SJCRH30 (cell line): ENCODE data around the gene ITPR2. TPM values are rescaled to one million over a fixed set of nuclear protein-coding genes. Genes with fewer than 3 reads are reported as not detected.

Source experiments
- DNase-seq, 2 experiments: peaks; one replicate each; pipeline ENCODE4 v3.0.0-alpha.2; 2015 to 2020
- H3K27ac ChIP-seq: fragments of 250-450 bp; sonication (Bioruptor Pico); 2 replicates; pipeline ENCODE4 v1.5.1; 2020; ENCODE audit warnings: mild to moderate bottlenecking, moderate library complexity
- H3K27me3 ChIP-seq: fragments of 250-450 bp; sonication (Bioruptor Pico); 2 replicates; pipeline ENCODE4 v1.5.1; 2020; ENCODE audit warnings: mild to moderate bottlenecking, moderate library complexity
- H3K36me3 ChIP-seq: fragments of 250-450 bp; sonication (Bioruptor Pico); 2 replicates; pipeline ENCODE4 v1.5.1; 2020; ENCODE audit warnings: mild to moderate bottlenecking, moderate library complexity
- H3K4me1 ChIP-seq: fragments of 250-450 bp; sonication (Bioruptor Pico); 2 replicates; pipeline ENCODE4 v1.5.1; 2020; ENCODE audit warnings: mild to moderate bottlenecking, moderate library complexity
- H3K4me3 ChIP-seq: fragments of 250-450 bp; sonication (Bioruptor Pico); 2 replicates; pipeline ENCODE4 v1.5.1; 2020; ENCODE audit warnings: mild to moderate bottlenecking, moderate library complexity
- H3K9me3 ChIP-seq: fragments of 250-450 bp; sonication (Bioruptor Pico); replicated peaks from 2 replicates; pipeline ENCODE4 v1.5.1; 2020; ENCODE audit warnings: mild to moderate bottlenecking, moderate library complexity
- total RNA-seq: library from RNA; depleted of rRNA; stranded (reverse); fragments of >200 nt; shearing (Covaris generic); gene quantifications from 2 replicates; pipeline ENCODE4 v1.2.3, GENCODE V29; 2014

ITPR2 gene
- total RNA-seq, 1 experiment from 2014 or later = 8.7 TPM

DNA sequence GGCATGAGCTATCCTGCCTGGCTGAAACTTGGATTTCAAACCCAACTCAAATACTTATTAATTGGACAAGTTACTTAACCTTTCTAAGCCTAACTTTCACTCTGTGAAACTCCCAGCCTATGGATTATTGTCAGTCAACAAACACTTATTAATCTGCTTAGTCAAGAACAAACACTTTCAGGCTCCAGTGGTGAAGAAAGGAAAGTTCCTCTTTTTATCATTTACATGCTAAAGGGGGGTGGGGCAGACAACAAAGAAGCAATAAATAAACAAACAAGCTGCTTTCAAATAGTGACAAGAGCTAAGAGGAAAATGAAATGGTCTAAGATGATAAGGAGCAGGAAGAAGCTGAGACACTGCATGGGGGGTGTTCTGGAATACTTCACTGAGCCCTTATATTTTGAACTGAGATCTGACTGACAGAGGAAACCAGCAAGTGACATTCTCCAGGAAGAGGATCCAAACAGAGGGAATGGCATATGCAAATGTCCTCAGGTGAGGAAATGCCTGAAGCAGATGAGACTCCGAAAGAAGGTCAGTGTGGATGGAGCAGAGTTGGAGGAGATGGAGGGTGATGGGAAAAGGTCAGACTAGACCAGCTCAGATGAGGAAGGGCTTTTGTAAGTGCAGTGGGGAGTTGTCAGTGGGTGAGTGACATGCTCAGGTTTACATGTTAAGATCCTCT lies 259.6 kb downstream of the ITPR2 start:
- Histone ChIP-seq H3K27me3 (no peaks in the 10 kb centered on the region), H3K4me3 (no peak overlapping the region), H3K4me1 (no peaks in the 10 kb centered on the region), H3K9me3 (no peaks in the 10 kb centered on the region; the same call in 1 of the 2 replicates), H3K36me3 (no peaks in the 10 kb centered on the region), H3K27ac (no peak overlapping the region)
- no peak for DNase-seq

DNA sequence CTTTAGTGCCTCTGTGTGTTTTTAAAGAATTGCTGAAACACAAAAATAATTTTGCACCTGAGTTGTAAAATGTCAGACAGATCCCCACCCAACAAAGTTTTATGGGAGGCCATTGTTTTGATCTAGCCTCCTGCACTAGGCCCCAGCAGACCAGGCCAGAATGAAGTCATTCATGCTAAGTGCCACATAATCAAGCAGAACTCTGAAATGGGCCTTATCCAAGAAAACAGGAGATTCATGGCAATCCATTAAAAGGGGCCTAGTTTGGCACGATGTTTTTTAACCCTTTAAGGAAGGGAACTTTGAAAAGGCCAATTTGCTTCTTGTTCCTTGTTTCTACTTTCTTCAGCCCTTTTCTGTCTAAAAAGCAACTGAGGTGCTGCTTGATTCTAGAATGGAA lies 260.9 kb downstream of the ITPR2 start:
- no peaks in the 10 kb centered on the region for H3K36me3 ChIP-seq
- no peaks in the 10 kb centered on the region; the same call in 1 of the 2 replicates for H3K9me3 ChIP-seq
- H3K4me1 ChIP-seq = no peaks in the 10 kb centered on the region
- no peak overlapping the region for H3K4me3 ChIP-seq
- H3K27me3 ChIP-seq = no peaks in the 10 kb centered on the region
- H3K27ac ChIP-seq = no peak overlapping the region
- no peak for DNase-seq

DNA sequence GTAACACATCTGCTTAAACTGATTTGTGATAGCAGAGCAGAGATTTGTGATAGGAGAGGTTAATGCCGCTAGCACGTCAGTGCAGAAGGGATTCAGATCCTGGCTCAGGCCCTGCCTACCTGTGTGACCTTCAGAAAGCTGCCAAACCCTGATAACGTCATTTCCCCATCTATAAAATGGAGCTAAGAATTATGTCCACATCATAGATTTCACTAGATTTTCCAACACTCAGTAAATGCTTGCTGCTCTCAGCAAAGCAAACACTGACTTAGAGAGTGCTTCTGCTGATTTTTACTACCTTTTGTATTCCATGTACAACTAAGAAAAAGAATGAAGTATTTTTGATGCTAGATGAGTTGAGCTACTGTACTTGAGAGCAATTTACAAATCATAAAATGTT lies 261.4 kb downstream of the ITPR2 start:
- Histone ChIP-seq H3K4me1 (no peaks in the 10 kb centered on the region), H3K4me3 (no peak overlapping the region), H3K27ac (no peak overlapping the region), H3K27me3 (no peaks in the 10 kb centered on the region), H3K36me3 (no peaks in the 10 kb centered on the region), H3K9me3 (no peaks in the 10 kb centered on the region; the same call in 1 of the 2 replicates)
- no peak for DNase-seq

DNA sequence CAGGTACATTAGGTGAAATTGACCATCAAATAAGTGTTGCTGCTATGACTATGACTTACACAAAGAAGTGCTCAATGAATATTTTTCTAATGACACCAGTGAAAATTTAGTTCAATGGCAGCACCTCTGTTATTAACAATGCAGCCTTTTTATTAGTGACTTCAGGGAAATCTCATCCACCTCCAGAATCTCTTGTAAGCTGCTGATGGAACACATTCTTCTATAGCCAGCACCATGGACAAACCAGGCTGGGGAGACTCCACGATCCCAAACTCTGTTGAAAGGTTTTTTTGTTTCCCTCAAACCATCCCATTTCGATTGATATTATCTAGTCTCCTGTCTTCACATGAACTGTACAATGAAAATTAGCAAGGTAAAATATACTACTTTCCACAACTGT lies 265.9 kb downstream of the ITPR2 start:
- H3K36me3 ChIP-seq = no peaks in the 10 kb centered on the region
- no peak overlapping the region for H3K4me3 ChIP-seq
- no peaks in the 10 kb centered on the region for H3K9me3 ChIP-seq
- no peak for DNase-seq
- H3K27me3 ChIP-seq = no peaks in the 10 kb centered on the region
- H3K27ac ChIP-seq = no peak overlapping the region
- H3K4me1 ChIP-seq = no peaks in the 10 kb centered on the region

DNA sequence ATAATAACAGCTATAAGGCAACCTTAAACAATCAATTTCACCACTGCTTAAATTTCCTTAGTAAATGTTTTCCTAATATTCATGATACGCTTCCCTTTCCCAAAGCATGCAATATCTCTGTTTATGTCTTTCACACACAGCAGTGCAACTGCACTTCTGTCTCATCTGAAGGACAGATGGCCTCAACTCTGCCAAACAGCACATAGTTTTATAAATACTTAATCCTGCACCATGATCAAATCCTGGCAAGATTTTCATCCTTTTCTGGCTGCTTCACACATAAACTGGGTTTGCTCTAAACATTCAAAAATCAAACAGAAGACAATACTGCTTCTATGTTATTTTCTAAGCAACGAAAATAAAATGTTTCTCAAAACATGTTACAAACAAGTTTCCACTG lies 266.3 kb downstream of the ITPR2 start:
- Histone ChIP-seq H3K9me3 (no peaks in the 10 kb centered on the region), H3K27me3 (no peaks in the 10 kb centered on the region), H3K36me3 (no peaks in the 10 kb centered on the region), H3K4me3 (no peak overlapping the region), H3K4me1 (no peaks in the 10 kb centered on the region), H3K27ac (no peak overlapping the region)
- DNase-seq = no peak

DNA sequence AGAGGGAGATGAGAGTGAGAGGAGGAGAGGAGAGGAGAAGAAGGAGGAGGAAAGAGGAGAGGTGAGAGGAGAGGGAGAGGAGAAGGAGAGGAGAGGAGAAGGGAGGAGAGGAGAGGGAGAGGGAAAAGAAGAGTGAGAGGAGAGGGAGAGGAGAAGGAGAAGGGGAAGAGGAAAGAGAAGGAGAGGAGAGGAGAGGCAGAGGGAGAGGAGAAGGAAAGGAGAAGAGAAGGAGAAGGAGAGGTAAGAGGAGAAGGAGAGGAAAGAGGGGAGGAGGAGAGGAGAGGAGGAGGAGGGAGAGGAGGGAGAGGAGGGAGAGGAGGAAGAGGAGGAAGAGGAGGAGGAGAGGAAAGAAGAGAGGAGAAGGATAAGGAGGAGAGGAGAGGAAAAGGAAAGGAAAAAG lies 266.8 kb downstream of the ITPR2 start:
- Histone ChIP-seq H3K4me3 (no peak overlapping the region), H3K4me1 (no peaks in the 10 kb centered on the region), H3K27ac (no peak overlapping the region), H3K27me3 (no peaks in the 10 kb centered on the region), H3K36me3 (no peaks in the 10 kb centered on the region), H3K9me3 (no peaks in the 10 kb centered on the region)
- no peak for DNase-seq

DNA sequence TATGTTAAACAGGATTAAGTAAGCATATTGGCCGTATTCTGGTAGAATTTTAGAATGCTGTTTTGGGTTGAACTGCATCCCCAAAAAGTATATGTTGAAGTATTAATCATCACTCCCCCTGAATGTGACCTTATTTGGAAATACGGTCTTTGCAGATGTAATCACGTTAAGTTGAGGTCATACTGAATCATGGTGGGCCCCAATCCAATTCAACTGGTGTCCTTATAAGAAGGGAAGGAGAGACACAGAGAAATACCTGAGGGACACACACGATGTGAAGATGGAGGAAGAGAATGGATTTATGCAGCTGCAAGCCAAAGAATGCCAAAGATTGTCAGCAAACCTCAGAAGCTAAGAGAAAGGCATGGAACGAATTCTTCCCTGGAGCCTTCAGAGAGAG lies 268.6 kb downstream of the ITPR2 start:
- DNase-seq = no peak
- Histone ChIP-seq H3K36me3 (no peaks in the 10 kb centered on the region), H3K27ac (no peak overlapping the region), H3K4me3 (no peak overlapping the region), H3K27me3 (no peaks in the 10 kb centered on the region), H3K9me3 (no peaks in the 10 kb centered on the region), H3K4me1 (no peaks in the 10 kb centered on the region)

DNA sequence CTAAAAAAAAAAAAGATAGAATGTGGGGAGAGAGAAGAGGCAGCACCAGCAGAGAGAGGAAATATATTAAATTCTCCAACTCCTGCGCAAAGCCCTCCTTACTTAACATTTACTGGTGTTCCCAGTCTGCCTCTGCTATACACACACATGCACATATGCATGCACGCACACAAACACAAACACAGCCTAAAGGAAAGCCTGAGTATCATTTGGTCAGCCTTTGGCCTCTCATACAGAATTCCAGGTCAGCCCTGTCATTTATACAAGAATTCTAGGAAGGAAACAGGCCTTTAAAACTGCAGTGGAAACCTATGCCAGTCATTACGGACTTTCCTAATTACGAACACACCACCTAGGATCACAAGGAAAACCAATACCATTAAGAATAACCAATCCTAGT lies 269.4 kb downstream of the ITPR2 start:
- Histone ChIP-seq H3K27ac (no peak overlapping the region), H3K9me3 (no peaks in the 10 kb centered on the region)

DNA sequence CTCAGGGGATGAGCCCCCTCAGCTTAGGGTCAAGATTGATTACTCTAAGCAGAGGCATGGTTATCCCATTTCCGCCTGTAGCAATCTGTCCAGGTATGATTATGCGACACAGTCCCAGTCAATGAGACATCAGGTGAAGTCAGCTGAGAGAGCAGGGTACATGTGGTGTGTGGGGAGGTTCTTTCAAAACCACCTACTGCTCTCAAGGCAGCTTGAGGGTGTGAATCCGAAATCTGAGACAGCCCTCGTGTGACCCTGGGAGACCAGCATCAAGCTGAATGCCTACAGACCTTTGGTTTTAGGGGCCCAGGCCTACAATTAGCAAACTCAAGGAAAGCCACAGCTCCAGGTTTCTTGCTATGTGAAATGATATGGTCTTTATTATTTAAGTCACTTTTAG lies 275.7 kb downstream of the ITPR2 start:
- Histone ChIP-seq H3K4me3 (no peak overlapping the region), H3K27me3 (no peaks in the 10 kb centered on the region), H3K36me3 (no peaks in the 10 kb centered on the region), H3K9me3 (no peaks in the 10 kb centered on the region), H3K4me1 (no peaks in the 10 kb centered on the region), H3K27ac (no peak overlapping the region)
- no peak for DNase-seq

More for the DNA sequence above, 269.4 kb downstream of the ITPR2 start:
- H3K4me1 ChIP-seq = no peaks in the 10 kb centered on the region
- no peaks in the 10 kb centered on the region for H3K36me3 ChIP-seq
- H3K4me3 ChIP-seq = no peak overlapping the region
- no peak for DNase-seq
- no peaks in the 10 kb centered on the region for H3K27me3 ChIP-seq

DNA sequence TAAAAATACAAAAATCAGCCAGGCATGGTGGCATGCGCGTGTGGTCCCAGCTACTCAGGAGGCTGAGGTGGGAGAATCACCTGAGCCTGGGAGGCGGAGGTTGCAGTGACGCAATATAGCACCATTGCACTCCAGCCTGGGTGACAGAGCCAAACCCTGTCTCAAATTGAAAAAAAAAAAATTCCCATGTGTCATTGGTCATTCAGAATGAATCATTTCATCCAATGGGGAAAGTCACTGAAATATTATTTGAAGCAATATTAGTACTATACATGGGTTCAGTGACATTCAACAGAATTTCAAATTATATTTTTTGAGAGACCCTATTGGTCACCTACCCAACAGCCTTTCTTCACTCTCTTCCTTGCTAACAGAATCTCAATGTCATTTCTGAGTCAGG lies 276.1 kb downstream of the ITPR2 start:
- no peak for DNase-seq
- no peaks in the 10 kb centered on the region for H3K27me3 ChIP-seq
- no peaks in the 10 kb centered on the region for H3K9me3 ChIP-seq
- H3K36me3 ChIP-seq = no peaks in the 10 kb centered on the region
- H3K4me3 ChIP-seq = no peak overlapping the region
- H3K27ac ChIP-seq = no peak overlapping the region
- no peaks in the 10 kb centered on the region for H3K4me1 ChIP-seq

DNA sequence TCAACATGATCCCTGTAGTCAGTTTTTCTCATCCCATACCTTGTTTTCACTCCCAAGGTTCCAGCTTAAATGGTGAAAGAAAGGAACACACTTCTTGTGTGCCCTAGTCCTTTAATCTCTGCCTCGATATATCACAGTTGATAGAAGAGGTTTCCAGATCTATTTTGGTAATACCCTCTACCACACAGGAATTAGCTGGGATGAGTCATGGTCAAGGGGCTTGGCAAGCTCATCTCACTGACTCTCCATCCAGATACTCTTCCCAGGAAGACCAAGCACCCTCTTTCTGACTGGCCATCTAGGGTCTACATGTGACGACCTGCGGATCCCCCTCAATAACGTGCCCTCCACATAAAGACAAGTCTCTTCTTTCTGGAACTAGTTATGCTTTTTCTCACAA lies 277.9 kb downstream of the ITPR2 start:
- DNase-seq = no peak
- Histone ChIP-seq H3K4me1 (no peaks in the 10 kb centered on the region), H3K4me3 (no peak overlapping the region), H3K27ac (no peak overlapping the region), H3K27me3 (no peaks in the 10 kb centered on the region), H3K36me3 (no peaks in the 10 kb centered on the region), H3K9me3 (no peaks in the 10 kb centered on the region)

DNA sequence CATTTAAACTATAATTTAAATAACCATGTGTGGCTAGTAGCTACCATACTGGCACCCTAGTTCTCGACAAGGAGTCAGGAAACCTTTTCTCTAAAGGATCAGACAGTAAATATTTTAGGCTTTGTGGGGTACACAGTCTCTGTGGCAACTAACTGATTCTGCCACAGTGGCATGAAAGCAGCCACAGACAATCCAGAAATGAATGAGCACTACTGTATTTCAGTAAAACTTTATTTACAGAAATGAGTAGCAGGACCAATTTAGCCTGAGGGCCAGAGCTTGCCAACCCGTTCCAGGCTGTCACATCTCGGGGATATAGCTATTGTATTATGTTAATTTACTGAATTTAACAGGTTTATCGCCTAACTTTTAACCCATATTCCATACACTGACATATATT lies 278.7 kb downstream of the ITPR2 start:
- Histone ChIP-seq H3K9me3 (no peaks in the 10 kb centered on the region), H3K27ac (no peak overlapping the region), H3K4me3 (no peak overlapping the region), H3K36me3 (no peaks in the 10 kb centered on the region), H3K27me3 (no peaks in the 10 kb centered on the region), H3K4me1 (no peaks in the 10 kb centered on the region)
- no peak for DNase-seq

DNA sequence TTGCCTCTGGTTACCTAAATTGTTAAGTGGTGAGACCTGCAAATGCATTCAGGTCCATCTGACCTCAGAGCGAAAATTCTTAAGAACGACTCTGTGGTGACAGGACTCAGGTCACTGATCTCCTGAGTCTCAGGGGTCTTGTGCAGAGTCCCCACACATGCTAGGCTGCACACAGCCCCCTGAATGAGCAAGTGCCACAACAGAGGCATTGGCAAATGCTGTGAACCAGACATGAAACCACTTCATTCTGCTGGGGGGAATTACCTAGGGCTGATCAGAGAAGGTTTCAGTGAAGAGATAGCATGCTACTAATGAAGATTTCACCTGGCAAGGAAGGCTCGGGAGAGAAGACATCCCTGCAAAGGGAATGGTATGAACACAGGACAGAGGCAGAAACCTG lies 281.6 kb downstream of the ITPR2 start:
- no peak for DNase-seq
- no peaks in the 10 kb centered on the region for H3K27me3 ChIP-seq
- no peak overlapping the region for H3K27ac ChIP-seq
- H3K36me3 ChIP-seq = no peaks in the 10 kb centered on the region
- no peaks in the 10 kb centered on the region for H3K9me3 ChIP-seq
- H3K4me3 ChIP-seq = no peak overlapping the region
- H3K4me1 ChIP-seq = no peaks in the 10 kb centered on the region

DNA sequence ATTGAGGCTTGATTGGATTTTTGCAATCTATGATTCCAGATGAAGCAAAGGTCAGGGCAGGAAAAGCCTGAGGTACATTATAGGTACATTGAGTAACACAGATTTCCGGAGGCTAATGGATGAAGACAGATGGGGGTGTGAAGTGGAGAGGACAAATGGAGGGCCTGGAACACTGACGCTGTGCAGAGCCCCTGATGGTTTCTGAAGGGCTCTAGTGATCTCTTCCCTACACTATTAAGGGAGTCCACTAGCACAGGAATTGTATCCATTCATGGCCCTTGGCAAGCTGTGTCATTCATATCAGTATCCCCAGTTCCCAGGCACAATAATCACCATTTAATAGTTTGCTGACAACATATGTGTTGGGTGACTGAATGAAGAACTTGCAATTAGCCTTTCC lies 284.8 kb downstream of the ITPR2 start:
- Histone ChIP-seq H3K36me3 (no peaks in the 10 kb centered on the region), H3K9me3 (no peaks in the 10 kb centered on the region), H3K4me3 (no peak overlapping the region), H3K27ac (no peak overlapping the region), H3K4me1 (no peaks in the 10 kb centered on the region), H3K27me3 (no peaks in the 10 kb centered on the region)
- no peak for DNase-seq

DNA sequence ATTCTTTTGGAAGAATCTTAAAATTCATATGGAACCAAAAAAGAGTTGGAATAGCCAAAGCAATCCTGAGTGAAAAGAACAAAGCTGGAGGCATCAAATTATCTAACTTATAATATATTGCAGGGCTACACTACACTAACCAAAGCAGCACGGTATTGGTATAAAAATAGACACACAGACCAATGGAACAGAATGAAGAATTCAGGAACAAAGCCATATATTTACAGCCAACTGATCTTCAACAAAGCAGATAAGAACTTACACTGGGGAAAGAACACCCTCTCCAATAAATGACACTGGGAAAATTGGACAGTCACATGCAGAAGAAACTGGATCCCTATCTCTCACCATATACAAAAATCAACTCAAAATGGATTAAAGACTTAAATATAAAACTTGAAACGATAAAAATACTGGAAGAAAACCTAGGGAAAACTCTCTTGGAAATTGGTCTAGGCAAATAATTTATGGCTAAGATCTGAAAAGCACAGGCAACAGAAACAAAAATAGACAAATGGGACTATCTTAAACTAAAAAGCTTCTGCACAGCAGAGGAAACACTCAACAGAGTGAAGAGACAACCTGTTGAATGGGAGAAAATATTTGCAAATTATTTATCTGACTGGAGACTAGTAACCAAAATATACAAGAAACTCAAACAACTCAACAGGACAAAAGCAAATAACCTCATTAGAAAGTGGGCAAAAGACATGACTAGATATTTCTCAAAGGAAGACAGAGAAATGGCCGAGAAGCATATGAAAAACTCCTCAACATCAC lies 286.3 kb downstream of the ITPR2 start:
- Histone ChIP-seq H3K27me3 (no peaks in the 10 kb centered on the region), H3K4me1 (no peaks in the 10 kb centered on the region), H3K9me3 (no peaks in the 10 kb centered on the region), H3K4me3 (no peak overlapping the region), H3K27ac (no peak overlapping the region), H3K36me3 (no peaks in the 10 kb centered on the region)
- DNase-seq = no peak

DNA sequence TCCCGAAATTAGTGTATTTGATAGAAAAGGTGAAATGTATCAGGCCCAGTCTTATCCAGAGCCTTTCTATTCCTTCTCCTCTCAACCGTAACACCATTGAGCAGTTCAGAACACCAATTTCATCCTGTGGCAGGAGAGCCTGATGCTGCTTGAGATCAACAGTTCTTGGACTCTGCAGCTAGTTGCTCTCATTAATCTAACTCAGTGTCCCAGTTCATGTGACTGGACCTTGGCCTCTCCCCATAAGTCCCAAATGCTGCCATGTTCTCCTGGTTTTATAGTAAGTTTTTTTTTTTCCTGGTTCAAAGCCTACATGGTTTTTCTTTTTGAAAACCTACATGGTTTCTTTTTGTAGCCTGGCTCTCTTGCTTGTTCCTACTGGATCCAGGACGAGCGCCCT lies 293.9 kb downstream of the ITPR2 start:
- H3K4me1 ChIP-seq = no peaks in the 10 kb centered on the region
- no peak for DNase-seq
- no peaks in the 10 kb centered on the region for H3K27me3 ChIP-seq
- no peak overlapping the region for H3K27ac ChIP-seq
- no peak overlapping the region for H3K4me3 ChIP-seq
- H3K36me3 ChIP-seq = no peaks in the 10 kb centered on the region
- H3K9me3 ChIP-seq = no peaks in the 10 kb centered on the region
